GM19467 (cell line): ENCODE measurements around the gene CHD2.

Experiments
- ATAC-seq: cut with Tn5 transposase; IDR thresholded peaks from one replicate; pipeline ENCODE4 v1.9.1; 2021; ENCODE audit warnings: mild to moderate bottlenecking, moderate library complexity; ENCODE audit not compliant: unreplicated experiment

The CHD2 gene

DNA sequence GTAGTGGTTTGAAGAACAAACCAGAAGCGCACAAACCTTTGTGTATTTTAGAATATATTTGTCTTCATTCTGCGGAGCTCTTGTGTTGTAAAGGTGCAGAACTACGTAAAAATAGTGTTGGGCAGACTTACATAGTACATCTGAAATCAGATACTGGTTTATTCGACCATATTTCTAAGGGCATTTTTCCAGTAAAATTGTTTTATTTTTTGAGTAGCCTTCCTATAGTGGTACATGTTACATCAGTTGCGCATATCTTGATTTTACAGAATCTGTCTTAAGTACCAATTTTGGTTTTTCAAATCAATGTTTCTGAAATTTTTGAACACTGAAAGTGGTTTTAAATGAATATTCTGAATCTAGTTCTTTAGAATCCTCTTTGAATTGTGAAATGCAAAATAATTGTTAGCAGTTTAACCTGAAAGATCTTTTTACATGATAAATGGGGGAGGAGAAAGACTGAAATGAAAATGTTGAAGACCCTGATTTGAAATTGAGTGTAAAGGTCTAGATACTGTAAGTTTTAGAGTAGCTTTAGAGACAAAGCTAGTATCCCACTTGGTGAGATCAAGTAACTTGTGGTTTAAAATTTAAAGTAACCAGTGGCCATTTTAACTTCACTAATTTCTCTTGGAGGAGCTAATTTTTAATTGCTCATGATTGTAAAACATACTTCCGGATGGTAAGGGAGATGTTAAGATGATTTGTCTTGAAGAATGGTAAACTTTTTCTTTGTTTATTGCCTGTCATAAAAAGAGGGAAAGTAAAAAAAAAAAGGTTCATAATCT is 15.5 kb upstream of the CHD2 start:
- ATAC-seq = no peak

- ATAC-seq = no peak
Measured at GRCh38 chr15:92885224-92886041, 14.7 kb upstream of the CHD2 start.

DNA sequence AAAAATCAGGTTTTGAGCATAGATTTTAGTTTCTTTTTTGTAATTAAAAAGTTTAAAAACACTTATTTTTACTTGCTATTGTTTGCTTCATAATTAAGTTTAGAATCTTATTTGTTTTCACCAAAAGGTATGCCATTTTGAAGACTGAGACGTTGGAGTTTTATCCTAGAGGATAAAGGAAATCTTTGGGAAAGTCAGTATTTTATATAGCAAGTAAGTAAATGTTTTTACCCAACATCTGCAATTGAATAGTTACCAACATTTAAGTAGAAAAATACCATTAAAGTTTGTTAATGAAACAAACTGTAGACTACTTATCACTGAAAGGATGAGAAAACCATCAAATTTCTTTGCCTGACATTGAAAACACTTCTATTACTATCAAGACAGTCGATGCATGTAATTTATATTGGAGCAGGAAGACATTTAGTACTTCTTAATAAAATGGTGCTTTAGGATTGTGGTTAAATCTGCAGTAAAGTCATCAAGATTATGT is 14.0 kb upstream of the CHD2 start:
- no peak for ATAC-seq

DNA sequence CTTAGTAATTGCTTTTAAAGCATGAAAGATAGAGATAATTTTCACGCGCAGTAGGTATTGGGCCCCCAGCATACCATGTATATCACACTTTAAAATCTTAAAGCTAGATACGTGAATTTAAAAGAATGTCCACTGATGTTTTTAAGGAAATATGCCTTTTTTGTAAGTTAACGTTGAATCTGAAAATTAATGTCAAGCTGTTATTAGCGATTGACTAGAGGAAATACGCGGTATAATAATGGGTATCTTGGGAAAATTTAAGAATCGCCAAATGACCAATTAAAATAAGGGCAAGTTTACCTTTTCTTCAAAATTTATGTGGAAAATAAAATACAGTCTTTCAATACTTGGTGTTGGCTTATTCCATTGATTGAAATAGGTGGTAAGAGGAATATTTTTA is 13.3 kb upstream of the CHD2 start:
- ATAC-seq = no peak

DNA sequence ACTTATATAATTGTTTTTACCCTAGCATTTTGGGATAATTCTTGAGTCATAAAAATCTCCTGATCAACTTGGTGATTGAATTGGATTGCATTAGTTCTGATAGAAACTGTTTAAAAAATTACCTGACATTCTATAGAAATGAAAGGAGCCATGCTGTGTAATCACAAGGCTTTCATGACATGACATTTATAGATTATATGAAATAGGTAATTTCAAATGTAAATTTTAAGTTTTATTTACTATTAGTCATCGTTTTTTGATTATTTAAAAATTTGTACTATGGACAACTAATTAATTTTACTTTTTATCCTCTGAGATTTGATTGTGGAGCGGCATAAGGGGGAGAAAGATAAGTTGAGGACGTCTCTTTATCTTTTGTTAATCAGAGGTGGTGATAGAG is 12.3 kb upstream of the CHD2 start:
- no peak for ATAC-seq

GRCh38 chr15:92889390-92890107 is 10.6 kb upstream of the CHD2 start:
- no peak for ATAC-seq

DNA sequence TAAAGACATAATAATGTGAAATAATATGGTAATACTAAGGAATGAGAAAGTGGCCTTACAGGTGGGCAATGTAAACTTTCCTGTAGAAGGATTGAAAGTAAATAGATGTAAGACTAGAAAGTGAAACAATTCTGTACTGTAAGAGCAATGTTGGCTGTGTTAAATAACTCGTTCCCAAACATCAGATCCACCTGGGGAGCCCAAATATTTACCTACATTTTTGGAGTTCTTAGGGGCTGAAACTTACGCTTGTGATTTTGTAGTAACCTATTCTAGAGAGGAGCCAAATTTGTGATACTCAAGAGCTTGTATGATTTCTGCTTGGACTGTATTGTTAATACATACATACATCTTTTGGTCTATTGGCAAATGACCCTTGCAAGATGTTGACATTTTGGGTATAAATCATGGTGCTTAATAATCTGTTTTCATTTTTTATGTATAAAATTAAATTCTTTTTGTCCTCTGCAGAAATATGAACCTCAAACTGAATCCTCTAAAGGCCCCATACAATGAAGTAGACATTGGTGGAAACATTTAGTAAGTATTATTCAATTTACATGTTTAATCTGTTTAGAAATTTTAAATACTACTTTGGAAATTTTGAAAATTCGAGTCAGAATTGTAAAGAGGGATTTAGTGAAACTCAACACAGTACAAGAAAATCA is 8.5 kb upstream of the CHD2 start:
- ATAC-seq = no peak

GRCh38 chr15:92892201-92892555 is 7.9 kb upstream of the CHD2 start:
- ATAC-seq = no peak

DNA sequence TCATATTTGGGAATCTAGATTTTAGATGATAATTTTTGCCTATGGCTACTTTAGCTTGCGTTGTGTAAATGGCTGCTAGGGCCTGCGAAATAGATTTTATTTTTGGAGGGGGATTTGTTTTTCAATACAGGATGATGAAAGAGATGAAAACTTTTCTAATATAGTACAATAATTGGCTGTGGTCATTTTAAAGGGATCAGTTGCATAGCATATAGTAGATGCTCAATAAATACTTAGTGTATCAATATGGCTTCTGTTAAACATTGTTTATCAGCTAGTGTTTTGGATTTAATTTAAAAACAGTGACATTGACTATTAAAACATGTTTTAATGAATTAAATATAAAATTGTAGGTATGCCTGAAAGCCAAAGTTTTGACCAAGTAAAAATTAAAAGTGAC is 6.9 kb upstream of the CHD2 start:
- ATAC-seq = no peak

GRCh38 chr15:92896561-92896960 is 3.6 kb upstream of the CHD2 start:
- ATAC-seq = no peak

- no peak for ATAC-seq
Measured at GRCh38 chr15:92897620-92898019, 2.5 kb upstream of the CHD2 start.

GRCh38 chr15:92898988-92899582 is 1.0 kb upstream of the CHD2 start:
- no peak for ATAC-seq

GRCh38 chr15:92899601-92899947 is 550 bp upstream of the CHD2 start:
- no peak for ATAC-seq

GRCh38 chr15:92900731-92901071 is 577 bp downstream of the CHD2 start:
- ATAC-seq = no peak

DNA sequence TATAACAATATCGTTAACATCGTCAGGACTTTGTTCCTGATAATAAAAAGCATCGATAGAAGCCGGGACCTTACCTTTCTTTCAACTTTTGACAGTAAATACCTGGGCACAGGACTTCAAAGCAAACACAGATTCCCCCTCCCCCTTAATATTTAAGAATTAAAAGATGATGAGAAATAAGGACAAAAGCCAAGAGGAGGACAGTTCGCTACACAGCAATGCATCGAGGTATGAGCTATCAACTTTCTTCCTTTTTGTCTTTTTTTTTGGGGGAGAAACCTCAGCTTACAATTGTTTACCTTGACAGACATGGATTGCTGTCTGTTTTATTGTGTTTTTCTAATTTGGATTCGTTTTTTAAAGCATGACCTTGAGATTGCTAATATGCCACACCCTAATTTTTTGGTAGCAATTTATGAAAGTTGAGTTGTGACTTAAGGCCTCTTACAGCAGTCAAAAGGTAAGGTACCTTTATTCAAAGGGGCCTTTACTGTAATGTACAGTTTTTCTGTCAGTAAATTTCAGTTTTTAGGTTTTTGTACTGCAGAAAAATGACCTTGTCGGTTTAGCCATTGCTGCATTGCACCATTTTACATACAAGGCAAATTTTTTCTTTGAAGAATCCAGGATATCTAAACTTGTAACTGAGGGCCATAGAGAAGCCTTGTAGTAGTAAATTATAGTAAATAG is 1.1 kb downstream of the CHD2 start:
- no peak for ATAC-seq

DNA sequence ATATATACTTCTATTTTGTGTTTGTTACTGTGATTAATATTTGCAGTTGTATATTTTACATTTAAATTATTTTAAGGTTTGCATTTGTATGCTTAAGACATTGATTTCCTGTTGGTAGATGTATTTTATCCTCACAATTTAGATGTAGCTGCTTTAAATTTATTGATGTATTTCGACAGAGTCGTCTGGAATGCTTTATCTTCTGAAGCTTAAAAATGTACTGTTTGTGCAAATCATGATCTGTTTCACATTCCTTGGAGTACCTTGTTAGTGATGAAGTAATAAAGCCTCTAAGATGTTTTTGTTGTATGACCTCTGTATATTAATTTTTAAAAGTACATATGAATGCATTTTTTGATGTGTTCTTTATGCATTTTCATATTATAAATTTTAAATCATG is 1.9 kb downstream of the CHD2 start:
- no peak for ATAC-seq

DNA sequence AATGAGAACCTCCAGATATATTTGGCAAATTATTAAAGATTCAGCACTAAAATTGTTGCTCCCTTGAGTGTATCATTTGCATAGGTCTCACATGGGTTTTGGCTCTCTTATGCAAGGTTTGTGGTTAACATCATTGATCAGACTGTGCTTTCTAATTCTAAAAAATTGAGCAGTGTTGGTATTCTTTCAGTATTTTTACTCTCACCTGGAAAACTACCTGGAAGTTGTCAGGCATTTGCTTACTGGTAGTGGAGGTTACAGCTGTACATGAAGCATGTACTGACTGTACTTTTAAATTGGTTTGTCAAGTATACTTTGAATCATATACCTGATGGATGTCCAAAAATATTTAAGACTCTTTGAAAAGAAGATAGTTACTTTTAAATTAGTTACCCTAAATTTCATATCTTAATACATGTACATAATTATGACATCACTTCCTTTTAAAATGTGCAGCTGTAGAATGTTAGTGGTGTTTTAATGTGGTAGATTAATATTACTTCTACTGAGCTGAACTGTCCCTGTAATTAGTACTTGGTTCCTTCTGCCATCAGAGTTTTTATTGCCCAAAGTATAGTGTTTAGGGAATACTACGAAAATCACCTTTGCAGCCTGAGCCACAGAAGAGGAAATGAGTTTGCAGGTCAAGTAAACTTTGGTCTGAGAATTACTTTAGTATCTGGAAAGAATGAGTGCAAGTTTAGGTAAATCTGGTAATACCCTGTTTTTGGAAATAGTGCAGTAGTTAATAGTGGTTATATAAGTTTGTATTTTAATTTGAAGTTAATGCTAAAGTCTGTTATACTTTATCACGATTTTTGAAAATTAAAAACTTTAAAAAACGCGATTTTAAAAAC is 2.8 kb downstream of the CHD2 start:
- no peak for ATAC-seq

- ATAC-seq = no peak
Measured at GRCh38 chr15:92903631-92903965, 3.5 kb downstream of the CHD2 start.

GRCh38 chr15:92903966-92904721 is 4.0 kb downstream of the CHD2 start:
- ATAC-seq = peak; percentile 77
